Measurements from ENCODE around the gene DIP2B.

Gene DIP2B

DNA sequence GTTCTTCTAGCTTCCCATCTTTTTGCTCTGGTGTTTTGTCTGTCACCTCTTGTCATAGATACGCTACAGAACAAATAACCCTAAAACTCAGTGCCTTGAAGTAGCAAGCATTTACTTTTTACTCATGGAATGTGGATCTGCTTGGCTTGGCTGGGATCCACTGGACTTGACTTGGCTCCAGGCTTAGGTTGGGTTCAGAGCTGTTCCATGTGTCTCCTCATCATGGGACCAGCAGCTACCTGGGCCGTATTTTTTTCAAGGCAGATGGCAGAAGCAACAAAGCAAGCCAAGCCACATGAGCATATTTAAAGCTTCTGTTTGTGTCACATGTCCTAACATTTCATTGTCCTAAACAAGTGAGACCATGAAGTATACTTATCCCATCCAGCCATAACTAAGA, 210.4 kb downstream of the DIP2B start:
- peaks cover 33% of the 10 kb centered on the region for H3K36me3 ChIP-seq
- TF ChIP-seq, protein P1, sequence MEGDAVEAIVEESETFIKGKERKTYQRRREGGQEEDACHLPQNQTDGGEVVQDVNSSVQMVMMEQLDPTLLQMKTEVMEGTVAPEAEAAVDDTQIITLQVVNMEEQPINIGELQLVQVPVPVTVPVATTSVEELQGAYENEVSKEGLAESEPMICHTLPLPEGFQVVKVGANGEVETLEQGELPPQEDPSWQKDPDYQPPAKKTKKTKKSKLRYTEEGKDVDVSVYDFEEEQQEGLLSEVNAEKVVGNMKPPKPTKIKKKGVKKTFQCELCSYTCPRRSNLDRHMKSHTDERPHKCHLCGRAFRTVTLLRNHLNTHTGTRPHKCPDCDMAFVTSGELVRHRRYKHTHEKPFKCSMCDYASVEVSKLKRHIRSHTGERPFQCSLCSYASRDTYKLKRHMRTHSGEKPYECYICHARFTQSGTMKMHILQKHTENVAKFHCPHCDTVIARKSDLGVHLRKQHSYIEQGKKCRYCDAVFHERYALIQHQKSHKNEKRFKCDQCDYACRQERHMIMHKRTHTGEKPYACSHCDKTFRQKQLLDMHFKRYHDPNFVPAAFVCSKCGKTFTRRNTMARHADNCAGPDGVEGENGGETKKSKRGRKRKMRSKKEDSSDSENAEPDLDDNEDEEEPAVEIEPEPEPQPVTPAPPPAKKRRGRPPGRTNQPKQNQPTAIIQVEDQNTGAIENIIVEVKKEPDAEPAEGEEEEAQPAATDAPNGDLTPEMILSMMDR (IDR thresholded peaks at IDR 0.05; ENCODE audit: low read depth, low read length): no peak
- no peaks in the 10 kb centered on the region for H3K9me3 ChIP-seq
- H3K27me3 ChIP-seq: no peaks in the 10 kb centered on the region
- H3K4me3 ChIP-seq (ENCODE audit: low read depth, low read length): no peak overlapping the region
- DNase-seq: no peak
- H3K4me1 ChIP-seq: no peaks in the 10 kb centered on the region

DNA sequence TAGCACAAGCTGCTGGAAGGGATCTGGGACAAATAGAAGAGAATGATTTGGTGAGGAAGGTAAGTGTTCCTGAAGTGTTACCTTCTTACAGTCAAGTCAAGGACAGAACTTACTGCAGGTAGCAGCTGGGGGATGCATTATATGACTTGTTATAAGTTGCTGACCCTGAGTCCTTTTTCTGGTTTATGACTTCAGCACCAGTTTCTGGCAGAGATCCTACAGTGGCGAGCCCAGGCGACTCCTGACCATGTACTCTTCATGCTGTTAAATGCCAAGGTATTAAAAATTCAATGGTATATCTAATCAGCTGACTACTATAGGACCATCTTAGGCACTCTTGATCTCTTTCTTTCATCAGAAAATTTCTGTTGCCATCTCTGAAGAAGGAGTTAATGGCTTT, 214.0 kb downstream of the DIP2B start:
- no peaks in the 10 kb centered on the region for H3K9me3 ChIP-seq
- H3K36me3 ChIP-seq: peaks cover 52% of the 10 kb centered on the region
- DNase-seq: no peak
- no peak overlapping the region for H3K4me3 ChIP-seq (ENCODE audit: low read depth, low read length)
- no peaks in the 10 kb centered on the region for H3K4me1 ChIP-seq
- TF ChIP-seq, protein P1 (IDR thresholded peaks at IDR 0.05; ENCODE audit: low read depth, low read length): no peak
- no peaks in the 10 kb centered on the region for H3K27me3 ChIP-seq

DNA sequence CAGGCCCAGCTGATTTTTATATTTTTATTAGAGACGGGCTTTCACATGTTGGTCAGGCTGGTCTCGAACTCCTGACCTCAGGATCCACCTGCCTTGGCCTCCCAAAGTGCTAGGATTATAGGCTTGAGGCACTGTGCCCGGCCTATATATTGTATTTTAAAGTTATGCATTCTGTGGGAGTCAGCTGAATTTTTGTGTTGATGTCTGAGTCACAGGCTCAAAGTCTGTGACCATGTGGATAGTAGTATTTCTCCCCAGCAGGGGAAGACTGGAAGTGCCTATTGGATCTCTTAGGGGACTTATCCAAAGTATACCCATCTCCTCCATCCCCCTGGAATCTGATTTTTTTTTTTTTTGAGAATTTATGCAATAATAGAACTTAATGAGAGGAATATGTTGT, 215.3 kb downstream of the DIP2B start:
- DNase-seq: no peak
- no peaks in the 10 kb centered on the region for H3K4me1 ChIP-seq
- peaks cover 50% of the 10 kb centered on the region for H3K36me3 ChIP-seq
- H3K9me3 ChIP-seq: no peaks in the 10 kb centered on the region
- TF ChIP-seq, protein P1 (IDR thresholded peaks at IDR 0.05; ENCODE audit: low read depth, low read length): no peak
- no peak overlapping the region for H3K4me3 ChIP-seq (ENCODE audit: low read depth, low read length)
- no peaks in the 10 kb centered on the region for H3K27me3 ChIP-seq

DNA sequence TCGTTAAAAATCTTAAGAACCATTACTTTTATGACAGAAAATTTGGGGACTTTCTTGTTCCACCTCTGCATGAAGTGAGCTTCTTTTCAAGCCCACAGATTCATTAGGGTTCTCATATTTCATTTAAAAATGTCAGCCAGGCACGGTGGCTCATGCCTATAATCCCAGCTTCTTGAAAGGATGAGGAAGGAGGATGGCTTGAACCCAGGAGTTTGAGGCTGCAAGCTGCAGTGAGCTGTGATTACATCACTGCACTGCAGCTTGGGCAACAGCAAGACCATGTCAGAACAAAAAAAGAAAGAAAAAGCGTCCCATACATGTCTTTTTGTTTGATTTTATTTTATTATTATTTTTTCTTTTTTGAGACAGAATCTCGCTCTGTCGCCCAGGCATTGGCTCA, 215.7 kb downstream of the DIP2B start:
- Histone ChIP-seq H3K27me3 (no peaks in the 10 kb centered on the region), H3K36me3 (peaks cover 46% of the 10 kb centered on the region), H3K4me1 (no peaks in the 10 kb centered on the region), H3K4me3 (ENCODE audit: low read depth, low read length) (no peak overlapping the region), H3K9me3 (no peaks in the 10 kb centered on the region)
- no peak for DNase-seq
- TF ChIP-seq, protein P1 (IDR thresholded peaks at IDR 0.05; ENCODE audit: low read depth, low read length): no peak

DNA sequence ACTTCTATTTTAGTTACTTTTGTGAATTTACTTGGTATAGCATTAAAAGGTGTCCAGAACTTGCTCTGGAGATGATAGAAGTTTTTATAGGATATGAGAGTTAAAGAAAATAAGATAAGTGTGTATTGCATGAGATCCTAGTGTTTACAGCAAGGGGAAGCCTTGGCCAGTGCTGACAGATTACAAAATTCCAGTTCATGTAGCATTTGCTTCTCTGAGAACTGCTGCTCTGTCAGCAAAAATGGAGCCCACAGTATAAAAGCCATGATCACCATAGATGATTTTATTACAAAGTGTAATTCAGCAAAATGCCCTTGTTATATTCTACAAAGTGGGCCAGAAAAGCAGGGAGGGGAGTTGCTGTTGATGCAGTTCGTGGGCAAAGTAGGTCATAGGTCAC, 219.1 kb downstream of the DIP2B start:
- H3K9me3 ChIP-seq: no peaks in the 10 kb centered on the region
- H3K4me3 ChIP-seq (ENCODE audit: low read depth, low read length): no peak overlapping the region
- H3K27me3 ChIP-seq: no peaks in the 10 kb centered on the region
- peaks cover 54% of the 10 kb centered on the region for H3K36me3 ChIP-seq
- no peak for DNase-seq
- no peaks in the 10 kb centered on the region for H3K4me1 ChIP-seq
- TF ChIP-seq, protein P1 (IDR thresholded peaks at IDR 0.05; ENCODE audit: low read depth, low read length): no peak

GRCh38 chr12:50725011-50725942, 220.5 kb downstream of the DIP2B start:
- no peaks in the 10 kb centered on the region for H3K27me3 ChIP-seq
- TF ChIP-seq, protein P1 (IDR thresholded peaks at IDR 0.05; ENCODE audit: low read depth, low read length): no peak
- no peak for DNase-seq
- H3K36me3 ChIP-seq: peaks cover 52% of the 10 kb centered on the region
- no peaks in the 10 kb centered on the region for H3K9me3 ChIP-seq
- H3K4me3 ChIP-seq (ENCODE audit: low read depth, low read length): no peak overlapping the region
- no peaks in the 10 kb centered on the region for H3K4me1 ChIP-seq

Measured in BE2C (cell line).